GM21526 (cell line): Measurements from ENCODE around the gene PHB1.
"Not testable (repeated sequence)": the region's sequence is repeated elsewhere in the genome, so short reads cannot be mapped to it uniquely, and the experiment has no call there.

Source experiments
- ATAC-seq: cut with Tn5 transposase; IDR thresholded peaks from one replicate; pipeline ENCODE4 v1.9.1; 2021; ENCODE audit warnings: moderate library complexity; ENCODE audit not compliant: unreplicated experiment, low FRiP score

Gene PHB1

DNA sequence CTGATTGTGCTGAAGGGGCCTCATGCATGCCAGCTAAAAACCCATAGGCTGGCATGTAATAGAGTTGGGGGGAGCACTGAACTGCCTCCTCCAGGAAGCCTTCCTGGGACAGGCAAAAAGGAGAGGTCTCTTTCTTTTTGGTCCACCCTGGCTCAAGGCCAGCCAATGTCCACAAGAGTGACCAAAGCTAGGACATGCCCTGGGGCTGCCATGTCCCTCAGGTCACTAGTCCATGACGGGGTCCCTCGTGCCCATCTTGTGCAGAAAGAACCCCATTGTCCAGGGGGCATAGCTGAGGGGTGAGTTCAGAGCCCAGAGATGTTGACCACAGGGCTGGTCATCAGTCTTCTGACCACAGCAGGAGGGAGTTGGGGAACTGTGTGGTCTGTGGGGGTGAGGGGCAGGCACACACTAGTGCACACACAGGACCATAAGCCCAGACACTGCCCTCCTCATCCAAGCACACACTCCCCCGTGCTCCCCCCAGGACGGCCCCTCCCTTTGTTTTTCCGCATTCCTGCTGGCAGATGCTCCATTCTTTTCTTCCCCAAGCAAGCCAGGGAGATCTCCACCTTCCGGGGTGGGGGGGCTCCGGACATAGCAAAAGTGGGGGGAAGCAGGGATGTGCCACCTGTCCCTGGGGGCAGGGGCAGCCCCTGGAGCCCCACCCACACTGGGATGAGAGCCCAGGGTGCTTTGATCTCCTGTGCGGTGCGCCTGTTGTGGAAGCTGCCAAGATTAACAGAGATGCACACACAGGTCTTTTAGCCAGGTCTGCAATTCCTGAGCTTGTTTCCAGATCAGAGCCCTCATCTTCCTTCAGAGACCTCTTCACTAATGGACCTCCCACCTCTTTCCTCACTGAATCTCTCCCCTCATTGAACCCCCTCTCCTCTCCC, 25.2 kb upstream of the PHB1 start:
- ATAC-seq = no peak

- no peak for ATAC-seq
Measured at GRCh38 chr17:49439305-49439672, 24.6 kb upstream of the PHB1 start.

GRCh38 chr17:49438436-49439278, 24.0 kb upstream of the PHB1 start:
- no peak for ATAC-seq

DNA sequence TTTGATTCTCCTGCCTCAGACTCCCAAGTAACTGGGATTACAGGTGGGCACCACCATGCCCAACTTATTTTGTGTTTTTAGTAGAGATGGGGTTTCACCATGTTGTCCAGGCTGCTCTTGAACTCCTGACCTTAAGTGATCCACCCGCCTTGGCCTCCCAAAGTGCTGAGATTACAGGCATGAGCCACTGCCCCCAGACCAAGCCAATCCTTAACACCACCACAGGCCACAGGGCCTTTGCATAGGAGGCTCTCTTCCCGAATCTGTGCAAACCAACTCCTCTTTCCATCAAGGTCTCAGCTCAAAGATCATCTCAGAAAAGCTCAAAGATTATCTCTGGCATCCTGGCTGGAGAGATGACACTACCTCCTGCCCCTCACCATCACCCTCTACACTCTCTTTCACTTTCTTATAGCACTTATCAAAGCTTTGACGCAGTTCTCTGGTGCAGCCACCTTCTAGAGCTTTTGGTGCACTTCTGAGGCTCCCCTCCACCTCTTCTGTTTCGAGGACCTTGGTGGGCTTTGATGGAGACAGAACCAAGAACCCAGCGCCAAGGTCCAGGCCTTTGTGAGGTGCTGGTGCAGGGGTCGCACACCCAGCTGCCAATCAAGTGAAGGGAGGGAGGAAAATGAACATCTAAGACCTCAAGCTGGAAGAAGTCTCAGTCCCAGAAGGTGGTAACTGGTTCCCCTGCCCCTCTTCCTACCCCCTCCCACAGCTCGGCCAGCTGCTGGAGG, 23.2 kb upstream of the PHB1 start:
- no peak for ATAC-seq

DNA sequence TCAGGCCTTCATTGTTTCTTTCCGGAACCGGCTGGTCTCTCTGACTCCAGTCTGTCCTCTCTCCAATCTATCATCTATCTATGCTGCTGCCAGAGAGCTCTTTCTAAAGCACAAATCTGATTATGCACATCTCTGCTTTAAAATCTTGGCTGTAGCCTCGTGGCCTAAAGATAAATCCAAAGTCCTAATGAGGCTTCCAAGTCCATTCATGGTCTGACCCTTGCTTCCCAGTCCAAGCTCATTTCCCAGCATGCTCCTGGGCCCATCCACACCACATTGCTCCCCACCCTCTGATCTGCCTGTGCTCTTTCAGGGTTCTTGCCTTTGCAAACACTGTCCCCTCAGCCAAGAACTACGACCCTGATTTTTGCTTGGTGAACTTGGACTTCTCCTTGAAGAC, 21.5 kb upstream of the PHB1 start:
- no peak for ATAC-seq

GRCh38 chr17:49435671-49436029, 21.0 kb upstream of the PHB1 start:
- ATAC-seq = no peak

DNA sequence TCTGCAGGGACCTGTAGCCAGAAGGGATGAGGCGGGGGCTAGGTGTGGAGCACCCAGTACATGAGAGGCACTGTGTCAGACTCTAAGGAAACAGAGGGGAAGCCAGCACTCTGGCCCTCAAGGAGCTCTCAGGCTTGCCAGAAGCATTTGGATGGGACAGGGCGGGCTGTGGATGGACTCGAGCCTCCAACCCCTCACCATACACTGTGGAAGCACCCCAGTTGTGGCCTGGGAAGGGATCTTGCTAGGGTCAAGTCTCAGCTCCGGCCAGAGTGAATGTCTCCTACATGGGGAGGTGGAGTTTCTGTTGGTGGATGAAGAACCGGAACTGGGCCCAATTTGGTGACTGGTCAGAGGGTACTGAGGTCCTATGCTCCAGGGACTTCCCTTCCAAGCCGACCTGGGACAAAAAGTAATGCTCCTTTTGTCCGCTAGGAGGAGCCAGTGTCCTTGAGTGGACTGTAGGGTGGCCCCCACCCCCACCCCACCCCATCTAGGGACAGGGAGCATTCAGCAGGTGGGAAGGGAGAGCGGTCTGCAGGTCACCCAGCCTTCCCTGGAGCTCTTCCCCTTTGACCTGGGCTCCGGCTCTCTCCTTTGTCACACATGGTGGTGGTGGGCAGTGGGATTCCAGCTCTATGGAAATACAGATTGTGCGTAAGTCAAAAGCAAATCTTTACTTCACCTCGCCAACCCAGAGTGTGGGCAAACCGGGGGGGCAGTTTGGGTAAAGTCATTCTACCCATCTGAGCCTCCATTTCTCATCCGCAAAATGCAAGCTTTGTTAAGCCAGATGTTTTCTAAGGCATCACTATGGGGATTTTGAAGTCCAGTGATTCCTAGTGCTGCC, 20.4 kb upstream of the PHB1 start:
- ATAC-seq = no peak

GRCh38 chr17:49433000-49433694, 18.5 kb upstream of the PHB1 start:
- no peak for ATAC-seq

GRCh38 chr17:49431743-49432142, 17.1 kb upstream of the PHB1 start:
- ATAC-seq = no peak

- ATAC-seq = no peak
Measured at GRCh38 chr17:49425004-49425286, 10.3 kb upstream of the PHB1 start.

GRCh38 chr17:49424276-49425003, 9.8 kb upstream of the PHB1 start:
- not testable (repeated sequence) for ATAC-seq

GRCh38 chr17:49422714-49423113, 8.0 kb upstream of the PHB1 start:
- no peak for ATAC-seq

DNA sequence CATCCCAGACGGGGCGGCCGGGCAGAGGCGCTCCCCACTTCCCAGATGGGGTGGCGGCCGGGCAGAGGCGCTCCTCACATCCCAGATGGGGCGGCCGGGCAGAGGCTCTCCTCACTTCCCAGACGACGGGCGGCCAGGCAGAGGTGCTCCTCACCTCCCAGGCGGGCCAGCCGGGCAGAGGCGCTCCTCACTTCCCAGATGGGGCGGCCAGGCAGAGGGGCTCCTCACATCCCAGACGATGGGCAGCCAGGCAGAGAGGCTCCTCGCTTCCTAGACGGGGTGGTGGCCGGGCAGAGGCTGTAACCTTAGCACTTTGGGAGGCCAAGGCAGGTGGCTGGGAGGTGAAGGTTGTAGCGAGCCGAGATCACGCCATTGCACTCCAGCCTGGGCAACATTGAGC, 5.1 kb upstream of the PHB1 start:
- ATAC-seq = not testable (repeated sequence)

GRCh38 chr17:49418754-49419740, 4.4 kb upstream of the PHB1 start:
- not testable (repeated sequence) for ATAC-seq

DNA sequence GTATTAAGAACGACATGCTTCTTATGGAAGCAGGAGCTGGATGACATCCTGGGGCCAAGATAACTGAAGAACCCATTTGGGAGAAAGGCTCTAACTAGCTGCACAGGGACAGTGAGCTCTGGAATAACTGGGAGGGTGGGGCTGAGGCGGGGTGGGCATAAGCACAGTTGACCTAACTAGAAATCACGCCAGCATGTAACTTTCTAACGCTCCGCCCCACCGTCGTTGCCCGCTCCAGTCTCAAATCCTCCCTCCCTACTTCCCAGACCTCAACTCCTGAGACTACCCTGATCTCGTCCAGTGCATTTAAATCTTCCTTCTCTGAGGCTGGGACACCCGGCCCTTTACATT, 436 bp downstream of the PHB1 start:
- no peak for ATAC-seq

GRCh38 chr17:49409066-49409465, 5.6 kb downstream of the PHB1 start:
- no peak for ATAC-seq

- ATAC-seq = no peak
Measured at GRCh38 chr17:49407981-49408501, 6.6 kb downstream of the PHB1 start.

DNA sequence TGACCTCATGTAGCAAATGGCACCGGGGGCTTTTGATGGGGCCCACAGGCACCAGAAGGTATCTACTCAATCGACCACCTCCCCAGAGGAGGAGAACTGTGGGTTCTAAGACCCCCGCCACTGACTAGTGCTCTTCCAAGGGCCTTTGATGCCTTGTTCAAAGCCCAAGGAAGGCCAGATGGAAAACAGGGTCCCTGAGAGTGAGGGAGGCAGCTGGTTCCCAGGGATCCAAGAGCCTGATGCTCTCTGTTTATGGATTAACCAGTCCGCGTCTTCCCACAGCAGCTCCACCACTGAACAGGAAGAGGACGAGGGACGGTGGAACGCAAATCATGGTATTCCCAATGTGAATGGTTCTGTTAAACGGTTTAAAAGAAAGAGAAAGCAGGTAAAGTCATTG, 7.6 kb downstream of the PHB1 start:
- no peak for ATAC-seq
